GM13977 (cell line): ENCODE data around the gene LAMA5.

Experiments used
- DNase-seq: peaks from one replicate; pipeline ENCODE4 v3.0.0; 2012; ENCODE audit warnings: low spot score
- CTCF ChIP-seq: IDR thresholded peaks from 2 replicates; pipeline ENCODE4 v1.5.1; 2012; ENCODE audit warnings: mild to moderate bottlenecking, control low read depth; ENCODE audit not compliant: insufficient read depth; ENCODE audit errors: extremely low read depth, missing control alignments
- in situ Hi-C: fragments of 300-500 bp; cut with MboI; formaldehyde crosslinking; loops from one replicate; pipeline ENCODE4 v1.12.0; 2022; ENCODE audit warnings: low sequenced_read_pairs, low pct_unique_long_range_greater_than_20kb, mixed read lengths, inconsistent platforms; ENCODE audit not compliant: unreplicated experiment

LAMA5 gene

GRCh38 chr20:62302341-62303061, 64.6 kb downstream of the LAMA5 start, which contains the start of gene ADRM1:
Gene ADRM1, plus strand, starts transcription at chr20:62302997. Its CDS starts 572 bp downstream, at chr20:62303569.
- in situ Hi-C loops: no loop called here
- peak; percentile 91 for TF ChIP-seq CTCF
- DNase-seq: peak; percentile 100

GRCh38 chr20:62301773-62302340, 65.3 kb downstream of the LAMA5 start:
- TF ChIP-seq CTCF: peak; percentile 96
- in situ Hi-C loops: no loop called here
- peak; percentile 94 for DNase-seq

GRCh38 chr20:62301111-62301668, 65.9 kb downstream of the LAMA5 start:
- DNase-seq: no peak
- in situ Hi-C loops: no loop called here
- TF ChIP-seq CTCF: no peak

- DNase-seq: no peak
- no peak for TF ChIP-seq CTCF
- in situ Hi-C loops: no loop called here
Measured at GRCh38 chr20:62300319-62300718, 66.8 kb downstream of the LAMA5 start.

- DNase-seq: no peak
- no peak for TF ChIP-seq CTCF
- in situ Hi-C loops: no loop called here
Measured at GRCh38 chr20:62299666-62300236, 67.4 kb downstream of the LAMA5 start.

GRCh38 chr20:62298577-62299249, 68.4 kb downstream of the LAMA5 start:
- in situ Hi-C loops: no loop called here
- no peak for DNase-seq
- no peak for TF ChIP-seq CTCF
